ENCODE measurements around the gene AGAP2.

AGAP2 gene

DNA sequence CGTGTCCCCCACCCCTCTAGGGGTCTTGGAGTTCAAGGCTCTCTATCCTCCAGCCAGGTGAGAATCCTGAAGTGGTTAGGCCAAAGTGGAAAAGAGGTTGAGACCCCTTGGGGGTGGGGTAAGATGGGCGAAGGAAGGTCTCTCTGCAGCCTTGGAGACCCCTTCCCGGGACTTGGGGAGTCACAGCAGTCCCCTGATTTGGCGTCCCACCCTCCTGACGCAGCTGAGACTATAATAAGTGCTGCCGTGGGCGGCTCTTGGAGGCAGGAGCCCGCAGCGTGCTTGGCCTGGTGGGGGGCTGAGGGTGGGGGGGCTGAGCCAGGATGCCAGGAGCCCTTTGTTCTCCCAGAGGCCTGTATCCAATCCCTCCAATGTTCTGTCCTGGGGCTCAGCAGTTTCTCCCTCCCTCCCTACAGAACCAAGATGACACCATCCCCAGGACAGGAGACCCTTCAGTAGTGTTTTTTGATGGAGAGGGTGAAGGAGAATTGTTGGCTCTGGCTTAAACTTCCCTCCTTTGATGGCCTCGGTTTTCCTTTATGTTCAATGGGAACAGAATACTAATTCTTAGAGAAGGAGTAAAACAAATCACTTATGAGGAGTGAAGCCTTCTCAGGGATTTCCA lies 1.5 kb upstream of the AGAP2 start:
- no peak overlapping the region for H3K4me3 ChIP-seq (ENCODE audit: low read length)
- no peak for TF ChIP-seq ZNF274 (IDR thresholded peaks at IDR 0.05; ENCODE audit: low read depth, low read length)

DNA sequence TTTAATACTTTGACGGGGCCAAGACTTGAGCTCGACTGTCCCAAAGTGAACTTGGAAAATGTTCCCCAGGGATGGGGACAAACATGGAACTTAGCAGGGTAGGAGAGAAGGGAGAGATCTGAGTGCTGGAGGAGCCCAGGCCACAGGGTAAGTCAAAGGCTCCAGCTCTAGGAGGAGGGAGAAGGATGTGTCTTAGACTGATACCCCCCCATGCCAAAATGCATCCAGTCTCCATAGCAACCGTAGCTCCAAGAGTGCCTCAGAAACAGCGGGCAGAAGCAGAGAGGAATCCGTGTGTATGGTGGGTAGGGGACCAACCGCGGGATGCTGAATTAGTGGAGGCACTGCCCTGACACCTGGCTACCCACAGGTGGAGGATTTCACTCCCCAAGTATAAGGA lies 845 bp upstream of the AGAP2 start:
- TF ChIP-seq ZNF274 (IDR thresholded peaks at IDR 0.05; ENCODE audit: low read depth, low read length): no peak
- H3K4me3 ChIP-seq (ENCODE audit: low read length): no peak overlapping the region

DNA sequence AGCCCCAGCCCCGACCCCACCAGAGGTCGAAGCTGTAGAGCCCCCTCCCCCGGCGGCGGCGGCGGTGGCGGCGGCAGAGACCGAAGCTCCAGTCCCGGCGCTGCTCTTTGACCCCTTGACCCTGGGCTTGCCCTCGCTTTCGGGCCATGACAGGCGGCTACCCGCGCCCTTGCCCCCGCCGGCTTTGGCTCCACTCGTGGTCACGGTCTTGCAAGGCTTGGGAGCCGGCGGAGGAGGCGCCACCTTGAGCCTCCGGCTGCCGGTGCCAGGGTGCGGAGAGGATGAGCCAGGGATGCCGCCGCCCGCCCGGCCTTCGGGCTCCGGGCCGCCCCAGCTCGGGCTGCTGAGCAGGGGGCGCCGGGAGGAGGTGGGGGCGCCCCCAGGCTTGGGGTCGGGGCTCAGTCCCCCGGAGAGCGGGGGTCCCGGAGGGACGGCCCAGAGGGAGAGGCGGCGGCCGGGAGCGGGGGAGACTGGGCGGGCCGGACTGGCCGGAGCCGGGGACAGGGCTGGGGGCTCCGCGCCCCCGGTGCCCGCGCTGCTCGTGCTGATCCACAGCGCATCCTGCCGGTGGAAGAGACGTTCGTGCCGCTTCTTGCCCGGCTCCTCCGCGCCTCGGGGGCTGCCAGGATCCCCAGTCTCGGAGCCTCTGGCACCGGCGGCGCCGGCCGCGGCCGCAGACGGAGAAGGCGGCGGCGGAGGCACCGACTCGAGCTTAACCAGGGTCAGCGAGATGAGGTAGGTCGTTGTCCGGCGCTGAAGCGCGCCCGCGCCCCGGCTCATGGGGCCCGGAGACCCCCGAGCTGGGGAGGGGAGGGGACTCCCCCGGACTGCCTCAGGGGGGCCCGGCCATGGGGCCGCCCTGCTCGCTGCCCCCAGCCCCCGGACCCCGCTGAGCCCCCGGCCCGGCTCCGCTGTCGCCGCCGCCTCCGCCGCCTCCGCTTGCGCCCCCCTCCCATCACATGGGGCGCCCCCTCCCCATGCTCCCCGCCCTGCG lies 778 bp downstream of the AGAP2 start:
- no peak for TF ChIP-seq ZNF274 (IDR thresholded peaks at IDR 0.05; ENCODE audit: low read depth, low read length)
- H3K4me3 ChIP-seq (ENCODE audit: low read length): no peak overlapping the region

DNA sequence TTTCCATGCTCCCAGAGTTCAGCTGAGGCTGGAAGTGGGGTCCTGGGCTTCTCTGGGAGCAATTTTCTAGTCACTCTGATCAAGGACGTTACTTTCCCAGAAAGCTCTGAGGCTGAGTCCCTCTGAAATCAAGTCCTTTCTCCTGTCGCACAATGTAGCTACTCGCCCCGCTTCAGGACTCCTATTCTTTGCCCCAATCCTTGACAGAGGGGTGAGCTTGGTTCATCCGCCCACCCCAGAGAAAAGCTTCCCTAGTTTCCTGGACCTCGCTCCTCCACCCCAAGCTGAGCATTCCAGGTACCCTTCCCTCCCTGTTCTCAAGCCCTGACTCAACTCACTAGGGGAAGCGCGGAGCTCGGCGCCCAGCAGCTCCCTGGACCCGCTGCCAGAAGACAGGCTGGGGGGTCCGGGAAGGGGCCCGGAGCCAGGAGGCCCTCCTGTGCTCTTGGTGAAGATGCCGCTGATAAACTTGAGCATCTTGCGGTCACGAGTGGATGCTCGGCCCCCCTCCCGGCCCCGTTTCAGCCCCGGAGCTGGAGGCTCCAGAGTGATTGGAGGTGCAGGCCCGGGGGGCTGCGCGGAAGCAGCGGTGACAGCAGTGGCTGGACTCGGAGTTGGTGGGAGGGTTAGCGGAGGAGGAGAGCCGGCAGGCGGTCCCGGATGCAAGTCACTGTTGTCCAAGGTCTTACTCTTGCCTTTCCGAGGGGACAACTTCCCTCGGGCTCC lies 1.6 kb downstream of the AGAP2 start:
- no peak overlapping the region for H3K4me3 ChIP-seq (ENCODE audit: low read length)
- TF ChIP-seq ZNF274 (IDR thresholded peaks at IDR 0.05; ENCODE audit: low read depth, low read length): no peak

DNA sequence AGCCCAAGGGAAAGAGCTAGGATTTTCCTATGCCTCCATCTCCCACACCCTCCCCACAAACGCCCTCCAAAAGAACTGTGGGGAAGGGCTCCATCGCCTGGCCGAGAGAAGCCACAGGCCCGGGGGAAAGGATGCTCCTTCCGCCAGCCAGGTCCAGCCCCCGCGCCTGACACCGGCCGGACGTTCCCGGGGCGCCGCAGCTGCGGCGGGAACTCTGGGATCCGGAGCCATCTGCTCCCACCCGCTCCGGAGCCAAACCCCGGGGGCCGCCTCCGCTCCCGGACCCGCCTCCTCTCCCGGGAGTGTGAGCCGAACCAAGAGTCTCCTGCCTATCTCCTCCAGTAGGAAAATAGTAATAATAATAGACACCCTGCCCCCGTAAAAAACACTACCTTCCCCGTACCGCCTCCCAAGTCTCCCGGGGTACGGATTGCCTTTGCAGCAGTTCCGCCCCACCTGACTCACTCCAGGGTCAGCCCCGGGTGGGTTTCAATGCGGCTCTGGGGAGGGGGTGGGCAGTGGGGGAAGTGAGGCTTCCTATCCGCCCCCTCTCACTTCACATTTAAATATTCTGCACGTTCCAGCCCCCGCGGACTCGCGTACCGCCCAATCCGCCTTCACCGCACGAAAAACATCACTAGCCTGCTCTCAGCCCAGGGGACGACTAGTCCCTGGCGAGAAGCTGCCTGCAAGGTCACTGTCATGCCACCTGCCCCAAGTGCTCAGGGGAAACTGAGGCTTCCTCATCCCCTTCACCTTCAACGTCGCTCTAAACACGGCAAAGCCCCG lies 2.4 kb downstream of the AGAP2 start:
- TF ChIP-seq ZNF274 (IDR thresholded peaks at IDR 0.05; ENCODE audit: low read depth, low read length): no peak
- H3K4me3 ChIP-seq (ENCODE audit: low read length): no peak overlapping the region

DNA sequence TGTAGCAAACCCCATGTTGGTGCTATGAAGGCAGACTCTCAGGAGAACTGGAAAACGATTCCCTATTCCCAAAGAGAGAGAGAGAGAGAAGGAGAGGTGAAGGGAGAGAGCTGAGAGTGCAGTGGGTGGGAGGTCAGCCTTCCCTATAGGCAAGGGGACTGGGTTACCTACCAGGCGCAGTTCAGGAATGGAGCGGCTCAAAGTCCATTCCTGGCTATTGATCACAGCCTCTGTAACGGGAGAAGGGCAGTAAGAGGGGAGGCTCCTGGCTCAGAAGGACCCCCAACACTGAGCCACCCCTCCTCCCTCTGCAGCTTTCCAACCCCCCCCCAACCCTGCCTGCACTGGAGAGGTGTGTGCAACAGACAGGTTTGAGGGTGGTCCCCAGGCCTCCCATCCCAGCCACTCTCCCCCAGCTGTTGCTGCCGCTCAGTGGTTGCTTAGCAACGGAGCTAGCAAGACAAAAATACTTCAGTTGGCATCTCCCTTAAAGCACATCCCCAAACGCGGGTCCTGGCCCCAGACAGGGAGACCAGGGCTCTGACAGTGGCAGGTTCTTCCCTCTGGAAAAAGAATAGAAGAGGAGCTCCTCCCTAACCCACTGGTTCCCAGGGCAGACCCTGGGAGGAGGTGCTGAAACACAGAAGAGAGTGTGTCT lies 3.2 kb downstream of the AGAP2 start:
- TF ChIP-seq ZNF274 (IDR thresholded peaks at IDR 0.05; ENCODE audit: low read depth, low read length): no peak
- H3K4me3 ChIP-seq (ENCODE audit: low read length): no peak overlapping the region

DNA sequence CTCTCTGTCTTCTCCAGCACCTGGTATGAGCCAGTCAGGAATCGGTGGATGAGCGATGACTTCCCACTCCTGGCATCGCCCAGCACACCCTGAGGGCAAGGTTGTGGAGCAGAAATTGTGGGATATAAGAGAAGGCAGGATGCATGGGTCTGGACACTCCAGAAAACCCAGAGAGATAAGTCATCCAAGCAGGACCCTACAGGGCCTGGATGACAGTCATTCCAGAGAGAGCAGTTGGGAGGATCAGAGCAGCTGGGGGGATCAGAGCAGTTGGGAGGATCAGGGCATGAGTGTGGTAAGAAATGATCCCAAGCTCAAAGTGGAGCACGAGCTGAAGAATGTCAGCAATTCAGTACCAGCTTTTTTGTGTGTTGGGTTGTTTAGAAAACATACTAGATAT lies 4.0 kb downstream of the AGAP2 start:
- H3K4me3 ChIP-seq (ENCODE audit: low read length): no peak overlapping the region
- no peak for TF ChIP-seq ZNF274 (IDR thresholded peaks at IDR 0.05; ENCODE audit: low read depth, low read length)

DNA sequence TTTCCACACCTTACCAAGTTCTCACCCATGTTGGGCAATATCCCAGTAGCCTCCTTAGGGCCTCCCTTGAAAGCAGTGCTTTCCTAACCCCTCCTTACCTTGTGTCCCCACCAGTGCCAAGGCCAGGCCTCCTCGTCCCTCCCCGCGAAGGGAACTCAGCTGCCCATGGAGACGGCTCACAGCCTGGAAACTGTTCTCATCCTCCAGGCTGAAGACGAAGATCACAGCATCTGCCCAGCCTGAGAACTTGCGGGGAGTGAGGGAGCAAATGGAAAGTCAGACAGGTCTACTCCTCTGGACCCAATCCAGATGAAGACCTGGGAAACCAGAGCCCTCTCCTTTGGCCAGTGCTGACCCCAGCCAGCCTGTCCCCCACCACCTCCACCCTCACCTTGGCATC lies 4.6 kb downstream of the AGAP2 start:
- H3K4me3 ChIP-seq (ENCODE audit: low read length): no peak overlapping the region
- TF ChIP-seq ZNF274 (IDR thresholded peaks at IDR 0.05; ENCODE audit: low read depth, low read length): no peak

DNA sequence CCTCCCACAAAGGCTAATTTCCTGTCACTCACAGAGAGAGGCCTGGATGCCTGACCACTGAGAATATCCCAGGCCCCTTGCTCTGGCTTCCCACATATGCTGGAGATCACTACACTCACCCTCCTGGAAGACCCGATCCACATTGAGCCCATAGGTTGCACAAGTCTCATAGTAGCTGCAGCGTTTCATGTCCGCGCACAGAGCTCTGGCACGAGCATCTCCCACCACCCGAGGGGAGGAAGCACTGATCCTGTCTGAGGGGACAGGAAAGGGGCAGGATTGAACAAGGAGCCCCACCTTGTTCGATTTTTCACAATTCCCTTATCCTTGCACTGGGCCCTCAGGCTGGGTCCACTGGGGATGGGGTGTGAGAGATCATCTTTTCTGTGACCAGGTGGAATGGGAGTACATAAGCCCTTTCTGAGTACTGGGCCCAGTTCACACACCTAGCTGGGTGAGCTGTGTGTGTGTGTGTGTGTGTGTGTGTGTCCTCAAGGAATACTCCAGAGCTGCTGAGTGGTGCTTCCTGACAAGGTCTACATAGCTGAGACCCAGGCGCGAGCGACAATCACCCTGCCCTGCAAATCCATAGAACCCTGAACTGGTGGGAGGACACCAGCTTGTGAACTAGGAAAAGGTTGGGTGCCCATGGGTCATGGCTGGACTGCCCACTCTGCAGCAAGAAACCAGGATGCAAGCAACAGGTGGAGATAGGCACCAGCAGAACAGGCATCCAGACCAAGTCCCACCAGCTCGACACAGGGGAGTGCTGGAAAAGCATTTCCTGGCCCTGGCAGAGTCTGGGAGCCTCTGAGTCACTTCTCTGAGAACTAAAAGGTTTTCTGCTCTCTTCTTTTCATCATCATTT lies 5.6 kb downstream of the AGAP2 start:
- TF ChIP-seq ZNF274 (IDR thresholded peaks at IDR 0.05; ENCODE audit: low read depth, low read length): no peak
- no peak overlapping the region for H3K4me3 ChIP-seq (ENCODE audit: low read length)

DNA sequence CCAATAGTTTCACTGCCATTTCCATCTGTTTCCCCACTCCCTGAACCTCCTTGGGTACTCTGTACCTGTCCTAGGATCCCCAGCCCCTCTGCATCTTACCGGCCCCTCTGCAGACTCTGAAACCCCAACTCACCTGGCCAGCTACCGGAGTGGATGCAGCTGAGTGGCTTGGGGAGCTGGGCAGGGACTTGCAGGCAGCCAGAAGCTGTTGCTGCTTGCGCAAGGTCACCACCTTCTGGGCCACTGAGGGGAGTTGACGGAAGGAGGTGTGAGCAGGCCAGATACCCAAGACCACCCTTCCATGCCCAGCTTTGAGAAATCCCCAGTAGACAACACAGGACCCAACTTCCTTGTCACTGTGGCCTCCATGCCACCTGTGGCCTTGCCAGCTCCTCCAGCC lies 6.3 kb downstream of the AGAP2 start:
- TF ChIP-seq ZNF274 (IDR thresholded peaks at IDR 0.05; ENCODE audit: low read depth, low read length): no peak
- H3K4me3 ChIP-seq (ENCODE audit: low read length): no peak overlapping the region

DNA sequence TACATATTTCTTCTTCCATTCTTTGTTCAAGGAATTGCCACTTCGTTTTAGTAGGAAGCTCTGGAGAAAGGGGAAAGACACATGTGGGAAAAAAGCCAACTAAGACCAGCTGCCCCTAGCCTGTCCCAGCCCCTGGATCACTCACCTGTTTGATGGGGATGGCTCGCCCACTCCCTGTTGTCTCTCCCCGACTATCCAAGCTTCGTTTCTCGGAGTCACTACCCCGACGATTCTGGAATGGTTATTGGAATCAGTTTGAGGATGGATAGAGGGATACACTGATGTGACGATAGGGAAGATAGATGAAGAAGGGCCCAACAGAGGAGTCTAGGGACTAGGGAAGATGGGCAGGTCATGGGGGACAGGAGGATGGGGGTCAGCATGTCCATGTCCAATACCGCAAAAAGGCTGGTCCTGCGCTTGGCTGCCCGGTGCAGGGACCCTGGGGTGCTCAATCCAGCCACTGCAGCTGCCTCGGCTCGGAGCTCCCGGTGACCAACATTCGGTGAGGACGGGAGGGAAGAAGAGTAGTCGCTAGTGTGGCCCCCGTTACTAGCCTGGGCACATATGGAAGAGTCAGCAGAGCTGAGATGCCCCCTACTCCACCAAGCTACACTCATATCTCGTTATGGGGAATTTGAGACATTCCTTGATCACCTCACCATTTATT lies 7.0 kb downstream of the AGAP2 start:
- TF ChIP-seq ZNF274 (IDR thresholded peaks at IDR 0.05; ENCODE audit: low read depth, low read length): no peak
- no peak overlapping the region for H3K4me3 ChIP-seq (ENCODE audit: low read length)

All from GM08714 (cell line).